Astrocyte (in vitro differentiated cells and primary cell): ENCODE results near the gene CERS1.

Experiments
- EZH2 ChIP-seq: IDR thresholded peaks from 2 replicates; pipeline ENCODE4 v1.6.1; 2012; ENCODE audit warnings: mild to moderate bottlenecking, low read length, inconsistent platforms; ENCODE audit not compliant: insufficient read depth
- TF ChIP-seq, protein P1 (sequence below): IDR thresholded peaks from 2 replicates; pipeline ENCODE4 v1.5.1; 2011; ENCODE audit warnings: low read depth, mild to moderate bottlenecking, inconsistent platforms, low read length, moderate library complexity; ENCODE audit not compliant: insufficient read depth

DNA sequence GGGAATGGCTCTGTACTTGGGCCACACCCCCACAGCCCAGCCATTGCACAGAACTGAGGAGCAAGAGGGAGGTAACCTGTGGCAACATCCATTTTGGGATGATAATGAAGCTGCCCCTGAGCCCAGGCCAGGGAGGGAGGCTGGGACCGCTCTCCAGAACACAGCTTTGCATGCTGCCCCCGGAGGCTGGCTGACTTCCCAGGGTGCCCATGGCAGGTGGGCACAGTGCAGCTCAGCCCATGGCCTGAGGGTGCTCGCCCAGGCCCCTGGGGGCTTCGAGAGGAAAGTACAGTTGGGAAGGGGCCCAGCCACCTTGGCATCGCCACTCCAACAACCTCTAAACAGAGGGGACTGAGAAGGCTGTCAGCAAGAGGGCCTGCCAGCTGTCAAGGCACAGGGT, 17.5 kb upstream of the CERS1 start:
- TF ChIP-seq, protein P1, sequence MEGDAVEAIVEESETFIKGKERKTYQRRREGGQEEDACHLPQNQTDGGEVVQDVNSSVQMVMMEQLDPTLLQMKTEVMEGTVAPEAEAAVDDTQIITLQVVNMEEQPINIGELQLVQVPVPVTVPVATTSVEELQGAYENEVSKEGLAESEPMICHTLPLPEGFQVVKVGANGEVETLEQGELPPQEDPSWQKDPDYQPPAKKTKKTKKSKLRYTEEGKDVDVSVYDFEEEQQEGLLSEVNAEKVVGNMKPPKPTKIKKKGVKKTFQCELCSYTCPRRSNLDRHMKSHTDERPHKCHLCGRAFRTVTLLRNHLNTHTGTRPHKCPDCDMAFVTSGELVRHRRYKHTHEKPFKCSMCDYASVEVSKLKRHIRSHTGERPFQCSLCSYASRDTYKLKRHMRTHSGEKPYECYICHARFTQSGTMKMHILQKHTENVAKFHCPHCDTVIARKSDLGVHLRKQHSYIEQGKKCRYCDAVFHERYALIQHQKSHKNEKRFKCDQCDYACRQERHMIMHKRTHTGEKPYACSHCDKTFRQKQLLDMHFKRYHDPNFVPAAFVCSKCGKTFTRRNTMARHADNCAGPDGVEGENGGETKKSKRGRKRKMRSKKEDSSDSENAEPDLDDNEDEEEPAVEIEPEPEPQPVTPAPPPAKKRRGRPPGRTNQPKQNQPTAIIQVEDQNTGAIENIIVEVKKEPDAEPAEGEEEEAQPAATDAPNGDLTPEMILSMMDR, result no peak
- TF ChIP-seq EZH2, result no peak
